SK-N-SH (cell line): Measurements from ENCODE around the gene BCL2L13. TPM values are rescaled to one million over a fixed set of nuclear protein-coding genes. Genes with fewer than 3 reads are reported as not detected.

Experiments
- CTCF ChIA-PET: fragments of 300-600, 350-600 bp; formaldehyde crosslinking; extraction: SDS; loops from one replicate; lab custom pipeline; 2021; lab: Yijun Ruan, JAX
- POLR2A ChIA-PET: fragments of 350-600 bp; sonication (Branson Sonifier 250); formaldehyde crosslinking; extraction: SDS; loops from one replicate; lab custom pipeline; 2020; ENCODE audit warnings: antibody characterized with exemption, inconsistent platforms; lab: Yijun Ruan, JAX
- DNase-seq: peaks from one replicate; pipeline ENCODE4 v3.0.0; 2012
- H2AFZ ChIP-seq: fragments of 200-600 bp; sonication (generic); 2 replicates; pipeline ENCODE4 v1.8.1; 2016; ENCODE audit warnings: antibody characterized with exemption, mild to moderate bottlenecking, low read depth
- H3F3A ChIP-seq: fragments of 200-600 bp; sonication (generic); replicated peaks from 2 replicates; pipeline ENCODE3; 2016; ENCODE audit warnings: antibody characterized with exemption, mild to moderate bottlenecking; ENCODE audit not compliant: insufficient read depth
- H3K27ac ChIP-seq, 2 experiments: fragments of 200-500 bp in 1 of 2; fragments of 200-600 bp in 1 of 2; sonication (Bioruptor generic) in 1 of 2; sonication (generic), shearing (Covaris generic) in 1 of 2; 2 replicates each; pipeline versions ENCODE4 v1.5.1 to v1.6.1; 2014 to 2016; ENCODE audit warnings: low read depth in 2 of 2, inconsistent platforms in 1 of 2, low read length in 1 of 2, mild to moderate bottlenecking in 1 of 2, mixed read lengths in 1 of 2
- H3K27me3 ChIP-seq: fragments of 200-600 bp; sonication (generic), shearing (Covaris generic); 2 replicates; pipeline ENCODE4 v1.6.1; 2016; ENCODE audit warnings: mixed run types; ENCODE audit not compliant: insufficient read depth
- H3K36me3 ChIP-seq, 2 experiments: fragments of 200-500 bp in 1 of 2; fragments of 200-600 bp in 1 of 2; sonication (Bioruptor generic) in 1 of 2; sonication (generic) in 1 of 2; replicated peaks in 1 of 2; 2 replicates each; pipeline versions ENCODE3 to v1.5.1; 2014 to 2016; ENCODE audit warnings: low read length in 1 of 2, mild to moderate bottlenecking in 1 of 2; ENCODE audit not compliant: insufficient read depth in 2 of 2, control insufficient read depth in 1 of 2
- H3K4me1 ChIP-seq, 2 experiments: fragments of 200-500 bp in 1 of 2; fragments of 200-600 bp in 1 of 2; sonication (Bioruptor generic) in 1 of 2; sonication (generic), shearing (Covaris generic) in 1 of 2; 2 replicates each; pipeline versions ENCODE4 v1.5.1 to v1.6.1; 2014 to 2016; ENCODE audit warnings: low read depth in 1 of 2, low read length in 1 of 2, mixed run types in 1 of 2; ENCODE audit not compliant: insufficient read depth in 2 of 2, control insufficient read depth in 1 of 2
- H3K4me2 ChIP-seq: fragments of 200-600 bp; sonication (generic), shearing (Covaris generic); 2 replicates; pipeline ENCODE4 v1.6.1; 2017; ENCODE audit warnings: mixed run types
- H3K4me3 ChIP-seq, 2 experiments: fragments of 200-500 bp in 1 of 2; fragments of 200-600 bp in 1 of 2; sonication (Bioruptor generic) in 1 of 2; sonication (generic), shearing (Covaris generic) in 1 of 2; 2 replicates each; pipeline versions ENCODE4 v1.5.1 to v1.8.1; 2014 to 2016; ENCODE audit warnings: low read depth in 2 of 2, inconsistent platforms in 1 of 2, low read length in 1 of 2, mild to moderate bottlenecking in 1 of 2, mixed read lengths in 1 of 2, moderate library complexity in 1 of 2
- H3K79me2 ChIP-seq: fragments of 200-600 bp; sonication (generic); 2 replicates; pipeline ENCODE4 v1.8.1; 2017; ENCODE audit warnings: mild to moderate bottlenecking; ENCODE audit not compliant: insufficient read depth
- H3K9ac ChIP-seq: fragments of 200-600 bp; sonication (generic); 2 replicates; pipeline ENCODE4 v1.6.1; 2017; ENCODE audit warnings: mixed run types
- H3K9me2 ChIP-seq: fragments of 200-600 bp; sonication (generic); 2 replicates; pipeline ENCODE4 v1.6.1; 2017; ENCODE audit warnings: mixed run types
- H3K9me3 ChIP-seq: fragments of 200-600 bp; sonication (generic); 2 replicates; pipeline ENCODE4 v1.6.1; 2017; ENCODE audit warnings: mixed run types, mild to moderate bottlenecking, moderate library complexity
- H4K20me1 ChIP-seq: fragments of 200-600 bp; sonication (generic); 2 replicates; pipeline ENCODE4 v1.6.1; 2017; ENCODE audit warnings: mild to moderate bottlenecking, mixed run types; ENCODE audit not compliant: insufficient read depth
- GABPA ChIP-seq: IDR thresholded peaks from 2 replicates; pipeline ENCODE4 v1.4.0; 2012; ENCODE audit warnings: low read depth, mild to moderate bottlenecking
- GATA2 ChIP-seq: sonication (generic); formaldehyde crosslinking; IDR thresholded peaks from 2 replicates; pipeline ENCODE4 v1.5.0; 2020; ENCODE audit warnings: mild to moderate bottlenecking, missing genetic modification reagents
- MAX ChIP-seq: IDR thresholded peaks from 2 replicates; pipeline ENCODE4 v1.4.0; 2012; ENCODE audit warnings: low read depth
- REST ChIP-seq: IDR thresholded peaks from 2 replicates; pipeline ENCODE4 v1.6.1; 2012; ENCODE audit warnings: mild to moderate bottlenecking, low read depth, low read length, moderate library complexity
- RFX5 ChIP-seq: IDR thresholded peaks from 2 replicates; pipeline ENCODE4 v1.6.1; 2012; ENCODE audit warnings: mild to moderate bottlenecking, improper control_type of control experiment, low read length
- SMC3 ChIP-seq: IDR thresholded peaks from 2 replicates; pipeline ENCODE4 v1.6.1; 2012; ENCODE audit warnings: low read depth, low read length, improper control_type of control experiment
- TCF12 ChIP-seq: IDR thresholded peaks from 2 replicates; pipeline ENCODE4 v1.4.0; 2012
- TEAD4 ChIP-seq: IDR thresholded peaks from 2 replicates; pipeline ENCODE4 v1.4.0; 2012; ENCODE audit warnings: mild to moderate bottlenecking, borderline replicate concordance; ENCODE audit not compliant: insufficient read depth
- WGBS: methylation state at CpG from one replicate; pipeline ENCODE4 v1.1.6; 2017; ENCODE audit warnings: low lambda C conversion rate; 5-methylcytosine and 5-hydroxymethylcytosine counted together
- polyA plus RNA-seq, 3 experiments: library from polyadenylated mRNA; depleted of rRNA; stranded (reverse); fragments of >200 nt; gene quantifications; 2 replicates each; pipeline ENCODE4 v1.2.3, GENCODE V29; 2012
- TF ChIP-seq, protein P1 (sequence below): IDR thresholded peaks from 2 replicates; pipeline ENCODE4 v1.4.0; 2012; ENCODE audit warnings: low read depth, borderline replicate concordance

Gene BCL2L13
- polyA plus RNA-seq, 1 of the 3 experiments (the other 2 are of a cell fraction), result 37.1 TPM

- Histone ChIP-seq H3K27ac (no peak overlapping the region), H3K9me2 (no peaks in the 10 kb centered on the region), H3K36me3 (peaks cover 15 to 25% of the 10 kb centered on the region in 2 experiments), H3F3A (peaks cover 7% of the 10 kb centered on the region), H3K4me3 (no peak overlapping the region), H3K79me2 (no peaks in the 10 kb centered on the region), H3K9me3 (no peaks in the 10 kb centered on the region), H3K27me3 (no peaks in the 10 kb centered on the region), H3K4me1 (peaks cover 2 to 5% of the 10 kb centered on the region in 2 experiments; a peak in 1 of 4 replicates), H3K9ac (no peak overlapping the region), H4K20me1 (no peaks in the 10 kb centered on the region), H3K4me2 (no peak overlapping the region), H2AFZ (no peak overlapping the region)
- DNase-seq, result no peak
- ChIA-PET POLR2A (no interaction called here), CTCF (interaction anchor here (5.2 to 6.0 kb wide), 2 partner anchors 33 to 181 kb away, joined by 40 to 62 read pairs; partner anchors contain the start of gene BID)
- WGBS, result 94% methylated on average over 4 of the region's 36 CpGs
- TF ChIP-seq GABPA, result no peak
- no peak for TF ChIP-seq GATA2 (CRISPR knock-in tag)
- TF ChIP-seq REST, result no peak
- no peak for TF ChIP-seq RFX5
- TF ChIP-seq, protein P1, sequence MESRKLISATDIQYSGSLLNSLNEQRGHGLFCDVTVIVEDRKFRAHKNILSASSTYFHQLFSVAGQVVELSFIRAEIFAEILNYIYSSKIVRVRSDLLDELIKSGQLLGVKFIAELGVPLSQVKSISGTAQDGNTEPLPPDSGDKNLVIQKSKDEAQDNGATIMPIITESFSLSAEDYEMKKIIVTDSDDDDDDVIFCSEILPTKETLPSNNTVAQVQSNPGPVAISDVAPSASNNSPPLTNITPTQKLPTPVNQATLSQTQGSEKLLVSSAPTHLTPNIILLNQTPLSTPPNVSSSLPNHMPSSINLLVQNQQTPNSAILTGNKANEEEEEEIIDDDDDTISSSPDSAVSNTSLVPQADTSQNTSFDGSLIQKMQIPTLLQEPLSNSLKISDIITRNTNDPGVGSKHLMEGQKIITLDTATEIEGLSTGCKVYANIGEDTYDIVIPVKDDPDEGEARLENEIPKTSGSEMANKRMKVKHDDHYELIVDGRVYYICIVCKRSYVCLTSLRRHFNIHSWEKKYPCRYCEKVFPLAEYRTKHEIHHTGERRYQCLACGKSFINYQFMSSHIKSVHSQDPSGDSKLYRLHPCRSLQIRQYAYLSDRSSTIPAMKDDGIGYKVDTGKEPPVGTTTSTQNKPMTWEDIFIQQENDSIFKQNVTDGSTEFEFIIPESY, result no peak
- TF ChIP-seq TEAD4, result no peak
- no peak for TF ChIP-seq SMC3
- TF ChIP-seq MAX, result no peak
- TF ChIP-seq TCF12, result no peak
Measured at GRCh38 chr22:17739196-17739975, 100.8 kb downstream of the BCL2L13 start.
